GM12801 (cell line): ENCODE data around the gene KDM3B.

Source experiments
- TF ChIP-seq, protein P1 (sequence below): IDR thresholded peaks from one replicate; pipeline ENCODE4 v1.5.1; 2011; ENCODE audit warnings: control low read depth; ENCODE audit not compliant: insufficient read length; ENCODE audit errors: extremely low read depth

Gene KDM3B

DNA sequence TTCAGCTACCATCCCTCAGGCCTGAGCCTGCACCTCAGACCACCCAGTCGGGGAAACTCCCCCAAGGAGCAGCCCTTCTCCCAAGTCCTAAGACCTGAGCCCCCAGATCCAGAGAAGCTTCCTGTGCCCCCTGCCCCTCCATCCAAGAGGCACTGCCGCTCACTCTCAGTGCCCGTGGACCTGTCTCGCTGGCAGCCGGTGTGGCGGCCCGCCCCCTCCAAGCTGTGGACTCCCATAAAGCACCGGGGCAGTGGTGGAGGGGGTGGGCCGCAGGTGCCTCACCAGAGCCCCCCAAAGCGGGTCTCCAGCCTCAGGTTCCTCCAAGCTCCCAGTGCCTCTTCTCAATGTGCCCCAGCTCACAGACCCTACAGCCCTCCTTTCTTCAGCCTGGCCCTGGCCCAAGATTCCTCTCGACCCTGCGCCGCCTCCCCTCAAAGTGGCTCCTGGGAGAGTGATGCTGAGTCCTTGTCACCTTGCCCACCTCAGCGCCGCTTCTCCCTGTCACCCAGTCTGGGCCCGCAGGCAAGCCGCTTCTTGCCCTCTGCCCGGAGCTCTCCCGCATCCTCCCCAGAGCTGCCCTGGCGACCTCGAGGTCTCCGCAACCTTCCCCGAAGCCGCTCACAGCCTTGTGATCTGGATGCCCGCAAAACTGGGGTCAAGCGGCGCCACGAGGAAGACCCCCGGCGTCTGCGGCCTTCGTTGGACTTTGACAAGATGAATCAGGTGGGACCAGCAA is 7.4 kb upstream of the KDM3B start:
- TF ChIP-seq, protein P1, sequence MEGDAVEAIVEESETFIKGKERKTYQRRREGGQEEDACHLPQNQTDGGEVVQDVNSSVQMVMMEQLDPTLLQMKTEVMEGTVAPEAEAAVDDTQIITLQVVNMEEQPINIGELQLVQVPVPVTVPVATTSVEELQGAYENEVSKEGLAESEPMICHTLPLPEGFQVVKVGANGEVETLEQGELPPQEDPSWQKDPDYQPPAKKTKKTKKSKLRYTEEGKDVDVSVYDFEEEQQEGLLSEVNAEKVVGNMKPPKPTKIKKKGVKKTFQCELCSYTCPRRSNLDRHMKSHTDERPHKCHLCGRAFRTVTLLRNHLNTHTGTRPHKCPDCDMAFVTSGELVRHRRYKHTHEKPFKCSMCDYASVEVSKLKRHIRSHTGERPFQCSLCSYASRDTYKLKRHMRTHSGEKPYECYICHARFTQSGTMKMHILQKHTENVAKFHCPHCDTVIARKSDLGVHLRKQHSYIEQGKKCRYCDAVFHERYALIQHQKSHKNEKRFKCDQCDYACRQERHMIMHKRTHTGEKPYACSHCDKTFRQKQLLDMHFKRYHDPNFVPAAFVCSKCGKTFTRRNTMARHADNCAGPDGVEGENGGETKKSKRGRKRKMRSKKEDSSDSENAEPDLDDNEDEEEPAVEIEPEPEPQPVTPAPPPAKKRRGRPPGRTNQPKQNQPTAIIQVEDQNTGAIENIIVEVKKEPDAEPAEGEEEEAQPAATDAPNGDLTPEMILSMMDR = no peak

DNA sequence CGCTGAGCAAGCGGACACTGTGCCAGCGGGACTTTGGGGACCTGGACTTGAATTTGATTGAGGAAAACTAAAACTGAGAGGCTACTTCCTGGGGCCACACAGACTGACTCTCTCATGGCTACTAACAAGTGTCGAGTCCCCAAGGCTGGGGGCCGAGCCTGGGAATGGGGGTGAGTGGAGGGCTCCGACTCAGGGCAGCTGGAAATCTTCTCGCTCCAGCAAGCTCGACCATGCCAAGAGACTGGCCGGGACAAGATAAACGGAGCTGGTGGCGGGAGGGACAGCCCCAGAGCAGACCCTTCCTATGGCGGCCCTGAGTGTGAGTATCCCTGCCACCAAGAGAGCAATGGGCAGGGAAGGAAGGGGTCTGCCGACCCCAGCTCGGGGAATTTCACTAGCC is 5.6 kb upstream of the KDM3B start:
- TF ChIP-seq, protein P1 = no peak

- TF ChIP-seq, protein P1 = no peak
These were observed 2.5 kb upstream of the KDM3B start for GRCh38 chr5:138349852-138350562.

GRCh38 chr5:138350563-138350890 is 2.0 kb upstream of the KDM3B start:
- TF ChIP-seq, protein P1 = no peak

GRCh38 chr5:138351056-138351455 is 1.4 kb upstream of the KDM3B start:
- TF ChIP-seq, protein P1 = no peak

DNA sequence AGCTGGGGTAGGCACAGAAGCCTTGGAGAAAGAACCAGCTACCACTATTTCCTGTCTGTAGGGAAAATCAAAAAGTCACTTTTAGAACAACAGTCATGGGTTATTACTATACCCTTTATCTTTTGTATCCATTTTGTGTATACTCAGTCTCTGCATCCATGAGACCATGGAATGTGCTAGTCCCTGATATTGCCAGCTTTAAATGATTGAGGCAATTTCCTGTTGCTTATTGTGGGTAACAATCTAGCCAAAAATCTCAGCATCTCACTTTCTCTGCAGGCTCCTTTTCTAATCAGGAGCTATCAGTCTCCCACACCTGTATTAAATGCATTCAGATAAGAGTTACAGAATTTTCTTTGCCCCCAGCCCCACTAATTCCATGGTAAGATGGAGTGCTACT is 968 bp upstream of the KDM3B start:
- TF ChIP-seq, protein P1 = no peak

DNA sequence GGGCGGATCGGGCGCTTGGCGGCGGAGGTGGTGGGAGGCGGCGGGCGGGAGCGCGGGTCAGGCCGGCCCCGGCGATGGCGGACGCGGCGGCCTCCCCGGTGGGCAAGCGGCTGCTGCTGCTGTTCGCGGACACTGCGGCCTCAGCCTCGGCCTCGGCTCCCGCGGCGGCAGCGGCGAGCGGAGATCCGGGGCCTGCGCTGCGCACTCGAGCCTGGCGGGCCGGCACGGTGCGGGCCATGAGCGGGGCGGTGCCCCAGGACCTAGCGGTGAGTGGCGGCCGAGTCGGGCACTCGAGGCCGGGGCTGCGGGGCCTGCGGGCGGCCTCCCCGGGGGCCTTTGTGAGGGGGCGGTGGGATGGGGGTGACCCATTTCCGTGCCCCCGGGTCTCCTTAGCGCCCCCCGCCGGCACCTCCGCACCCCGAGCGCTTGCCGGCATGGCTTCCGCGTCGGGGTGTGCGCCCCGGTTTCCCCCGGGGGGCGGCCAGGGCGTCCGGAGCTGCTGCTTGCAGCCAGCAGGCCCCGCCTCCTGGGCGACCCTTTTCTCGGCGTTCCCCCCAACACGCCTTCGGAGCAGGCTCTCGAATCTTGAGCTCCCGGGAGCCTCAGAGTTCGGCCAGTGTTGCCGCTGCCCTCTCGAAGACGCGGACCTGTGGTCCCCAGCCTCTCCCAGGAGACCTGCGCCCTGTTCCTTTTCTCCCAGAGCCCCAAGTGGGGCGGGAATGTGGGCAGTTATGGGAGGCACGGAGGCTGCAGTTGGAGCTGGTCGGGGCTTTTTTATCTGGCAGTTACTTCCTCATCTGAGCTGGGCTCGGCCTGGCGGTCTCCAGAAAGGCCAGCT is 456 bp downstream of the KDM3B start:
- TF ChIP-seq, protein P1 = no peak
